ENCODE measurements around the gene STK10. TPM values are rescaled to one million over a fixed set of nuclear protein-coding genes. Genes with fewer than 3 reads are reported as not detected.

STK10 gene
- total RNA-seq, 2 donors from 2014 or later = 9.1 to 9.9 TPM

- H3K9me3 ChIP-seq = no peaks in the 10 kb centered on the region
- TF ChIP-seq POLR2A (IDR thresholded peaks at IDR 0.05) (no peak), CTCF (IDR thresholded peaks at IDR 0.05) (no peak)
- H3K4me3 ChIP-seq = no peak overlapping the region
- H3K27ac ChIP-seq = no peak overlapping the region
- no peak for DNase-seq
- no peaks in the 10 kb centered on the region for H3K36me3 ChIP-seq (replicated peaks in 1 of 2; ENCODE audit: insufficient read depth in 1 of 2, low read depth in 2 of 2)
- peaks cover 10% of the 10 kb centered on the region for H3K4me1 ChIP-seq
- ATAC-seq = no peak
- WGBS, 2 donors = 81 to 82% methylated on average over 7 of the region's 7 CpGs
- intact Hi-C loops (cut with DNase I) = no loop called here
- no peaks in the 10 kb centered on the region for H3K27me3 ChIP-seq
These were observed 142.8 kb downstream of the STK10 start for GRCh38 chr5:172045315-172045632.

GRCh38 chr5:172044631-172045314, 143.3 kb downstream of the STK10 start:
- H3K9me3 ChIP-seq = no peaks in the 10 kb centered on the region
- H3K27me3 ChIP-seq = no peaks in the 10 kb centered on the region
- no peak for ATAC-seq
- H3K4me3 ChIP-seq = no peak overlapping the region
- 79 to 90% methylated on average over 12 to 14 of the region's 14 CpGs for WGBS, 2 donors
- DNase-seq = no peak
- H3K27ac ChIP-seq = no peak overlapping the region
- intact Hi-C loops (cut with DNase I) = loop anchor here (5.0 kb wide), 1 partner anchor 137 kb away; no protein-coding TSS in a partner anchor
- peaks cover 14% of the 10 kb centered on the region for H3K4me1 ChIP-seq
- TF ChIP-seq POLR2A (IDR thresholded peaks at IDR 0.05) = no peak
- no peak for TF ChIP-seq CTCF (IDR thresholded peaks at IDR 0.05)
- no peaks in the 10 kb centered on the region for H3K36me3 ChIP-seq (replicated peaks in 1 of 2; ENCODE audit: insufficient read depth in 1 of 2, low read depth in 2 of 2)

- intact Hi-C loops (cut with DNase I) = loop anchor here (5.0 kb wide), 1 partner anchor 137 kb away; no protein-coding TSS in a partner anchor
- WGBS, 2 donors = 92 to 96% methylated on average over 9 to 11 of the region's 13 CpGs
These were observed 144.2 kb downstream of the STK10 start for GRCh38 chr5:172043865-172044264.

GRCh38 chr5:172042183-172042582, 145.8 kb downstream of the STK10 start:
- no peak for TF ChIP-seq POLR2A (IDR thresholded peaks at IDR 0.05)
- TF ChIP-seq CTCF (IDR thresholded peaks at IDR 0.05) = no peak
- no peak overlapping the region for H3K27ac ChIP-seq
- H3K9me3 ChIP-seq = no peaks in the 10 kb centered on the region
- no peak overlapping the region for H3K4me3 ChIP-seq
- intact Hi-C loops (cut with DNase I) = loop anchor here (5.0 kb wide), 1 partner anchor 135 kb away; no protein-coding TSS in a partner anchor
- DNase-seq = no peak
- ATAC-seq = no peak
- H3K27me3 ChIP-seq = no peaks in the 10 kb centered on the region
- H3K4me1 ChIP-seq = peaks cover 7% of the 10 kb centered on the region
- H3K36me3 ChIP-seq (replicated peaks in 1 of 2; ENCODE audit: insufficient read depth in 1 of 2, low read depth in 2 of 2) = no peaks in the 10 kb centered on the region
- 87 to 89% methylated on average over 12 to 13 of the region's 13 CpGs for WGBS, 2 donors

More at GRCh38 chr5:172043865-172044264, 144.2 kb downstream of the STK10 start:
- Histone ChIP-seq H3K27ac (no peak overlapping the region), H3K9me3 (no peaks in the 10 kb centered on the region), H3K36me3 (replicated peaks in 1 of 2; ENCODE audit: insufficient read depth in 1 of 2, low read depth in 2 of 2) (no peaks in the 10 kb centered on the region), H3K27me3 (no peaks in the 10 kb centered on the region), H3K4me1 (peaks cover 14% of the 10 kb centered on the region), H3K4me3 (no peak overlapping the region)
- ATAC-seq = no peak
- TF ChIP-seq POLR2A (IDR thresholded peaks at IDR 0.05) (no peak), CTCF (IDR thresholded peaks at IDR 0.05) (no peak)
- DNase-seq = no peak

- H3K9me3 ChIP-seq = no peaks in the 10 kb centered on the region
- H3K27me3 ChIP-seq = no peaks in the 10 kb centered on the region
- TF ChIP-seq CTCF (IDR thresholded peaks at IDR 0.05) (no peak), POLR2A (IDR thresholded peaks at IDR 0.05) (no peak)
- DNase-seq = no peak
- H3K4me3 ChIP-seq = no peak overlapping the region
- intact Hi-C loops (cut with DNase I) = loop anchor here (5.0 kb wide), 1 partner anchor 121 kb away; no protein-coding TSS in a partner anchor
- no peak overlapping the region for H3K27ac ChIP-seq
- H3K36me3 ChIP-seq (replicated peaks in 1 of 2; ENCODE audit: insufficient read depth in 1 of 2, low read depth in 2 of 2) = no peaks in the 10 kb centered on the region
- WGBS, 2 donors = 77 to 82% methylated on average over 3 of the region's 3 CpGs
- H3K4me1 ChIP-seq = peaks cover 6% of the 10 kb centered on the region
- no peak for ATAC-seq
These were observed 149.9 kb downstream of the STK10 start for GRCh38 chr5:172038167-172038566.

Data from body of pancreas (tissue), 4 donors.